ENCODE data around the gene CAMK4.
A peak's percentile ranks its signal among the peaks of the same experiment; 100 is the strongest.
"Not testable (repeated sequence)": the region's sequence is repeated elsewhere in the genome, so short reads cannot be mapped to it uniquely, and the experiment has no call there.

CAMK4 gene

DNA sequence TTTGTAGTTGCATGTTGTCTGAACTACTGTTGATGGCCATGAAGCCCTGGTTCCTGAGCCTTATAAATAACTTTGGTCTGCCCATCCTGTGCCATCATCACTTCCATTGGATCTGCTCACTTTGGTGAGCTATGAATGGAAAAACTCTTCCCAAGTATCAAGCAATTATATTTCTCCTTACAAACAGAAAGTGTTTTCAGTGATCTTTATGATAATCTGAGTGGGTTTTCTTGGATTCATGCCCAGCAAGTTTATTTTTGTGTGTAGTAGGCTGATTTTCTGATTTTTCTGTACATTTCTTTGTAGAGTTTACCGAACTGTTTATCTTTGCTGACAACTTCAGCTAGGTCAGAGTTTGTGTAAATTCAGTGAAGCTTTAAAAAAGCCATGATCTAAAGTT is 31.0 kb downstream of the CAMK4 start:
- H3K9me3 ChIP-seq (ENCODE audit: control insufficient read depth, insufficient read depth, low read depth, low read length): no peaks in the 10 kb centered on the region
- H3K36me3 ChIP-seq (ENCODE audit: control insufficient read depth in 2 of 2, insufficient read depth in 1 of 2, low read length in 2 of 2): no peaks in the 10 kb centered on the region
- ChIA-PET CTCF (interaction anchor here (0.7 kb wide), 1 partner anchor 124 kb away, joined by 3 read pairs; no protein-coding TSS in a partner anchor), POLR2A (interaction anchor here (1.2 kb wide), 1 partner anchor 9 kb away, joined by 3 read pairs; no protein-coding TSS in a partner anchor)
- H3K27ac ChIP-seq (ENCODE audit: extremely low read depth, low read depth, low read length): peak overlapping the region; percentile 27; the same call in 1 of the 2 replicates
- peaks cover 12% of the 10 kb centered on the region for H3K4me1 ChIP-seq (ENCODE audit: control insufficient read depth, insufficient read depth, low read length)
- no peak overlapping the region for H3K4me3 ChIP-seq (ENCODE audit: low read depth, low read length)
- TF ChIP-seq, protein P1, sequence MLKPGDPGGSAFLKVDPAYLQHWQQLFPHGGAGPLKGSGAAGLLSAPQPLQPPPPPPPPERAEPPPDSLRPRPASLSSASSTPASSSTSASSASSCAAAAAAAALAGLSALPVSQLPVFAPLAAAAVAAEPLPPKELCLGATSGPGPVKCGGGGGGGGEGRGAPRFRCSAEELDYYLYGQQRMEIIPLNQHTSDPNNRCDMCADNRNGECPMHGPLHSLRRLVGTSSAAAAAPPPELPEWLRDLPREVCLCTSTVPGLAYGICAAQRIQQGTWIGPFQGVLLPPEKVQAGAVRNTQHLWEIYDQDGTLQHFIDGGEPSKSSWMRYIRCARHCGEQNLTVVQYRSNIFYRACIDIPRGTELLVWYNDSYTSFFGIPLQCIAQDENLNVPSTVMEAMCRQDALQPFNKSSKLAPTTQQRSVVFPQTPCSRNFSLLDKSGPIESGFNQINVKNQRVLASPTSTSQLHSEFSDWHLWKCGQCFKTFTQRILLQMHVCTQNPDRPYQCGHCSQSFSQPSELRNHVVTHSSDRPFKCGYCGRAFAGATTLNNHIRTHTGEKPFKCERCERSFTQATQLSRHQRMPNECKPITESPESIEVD (tag by site-specific recombination; IDR thresholded peaks at IDR 0.05): peak; percentile 70
- TF ChIP-seq, protein P2, sequence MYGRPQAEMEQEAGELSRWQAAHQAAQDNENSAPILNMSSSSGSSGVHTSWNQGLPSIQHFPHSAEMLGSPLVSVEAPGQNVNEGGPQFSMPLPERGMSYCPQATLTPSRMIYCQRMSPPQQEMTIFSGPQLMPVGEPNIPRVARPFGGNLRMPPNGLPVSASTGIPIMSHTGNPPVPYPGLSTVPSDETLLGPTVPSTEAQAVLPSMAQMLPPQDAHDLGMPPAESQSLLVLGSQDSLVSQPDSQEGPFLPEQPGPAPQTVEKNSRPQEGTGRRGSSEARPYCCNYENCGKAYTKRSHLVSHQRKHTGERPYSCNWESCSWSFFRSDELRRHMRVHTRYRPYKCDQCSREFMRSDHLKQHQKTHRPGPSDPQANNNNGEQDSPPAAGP (tag by site-specific recombination; IDR thresholded peaks at IDR 0.05): no peak

DNA sequence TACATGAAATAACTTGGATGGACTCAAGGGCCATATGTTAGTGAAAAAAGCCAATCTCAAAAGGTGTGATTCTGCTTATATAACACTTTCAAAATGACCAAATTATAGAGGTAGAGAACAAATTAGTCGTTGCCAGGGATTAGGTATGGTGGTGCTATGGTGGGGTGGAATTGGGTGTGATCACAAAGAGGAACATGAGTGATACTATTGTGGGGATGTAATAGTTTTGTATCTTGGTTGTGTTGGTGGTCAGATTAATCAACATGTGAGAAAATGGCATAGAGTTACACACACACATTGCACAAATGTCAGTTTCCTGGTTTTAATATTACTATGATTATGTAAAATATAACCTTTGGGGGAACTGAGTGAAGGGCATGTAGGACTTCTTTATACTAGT is 31.9 kb downstream of the CAMK4 start:
- TF ChIP-seq SCRT2 (tag by site-specific recombination; IDR thresholded peaks at IDR 0.05) (no peak), EGR2 (tag by site-specific recombination; IDR thresholded peaks at IDR 0.05; ENCODE audit: low read depth) (no peak), ZEB2 (tag by site-specific recombination; IDR thresholded peaks at IDR 0.05) (no peak), TCF7L2 (IDR thresholded peaks at IDR 0.05; ENCODE audit: borderline replicate concordance, low read depth, low read length) (no peak), ZFP69B (tag by site-specific recombination; IDR thresholded peaks at IDR 0.05) (no peak), SP2 (tag by site-specific recombination; IDR thresholded peaks at IDR 0.05) (no peak), ZNF24 (tag by site-specific recombination; IDR thresholded peaks at IDR 0.05) (no peak), GFI1B (tag by site-specific recombination; IDR thresholded peaks at IDR 0.05) (no peak), ZNF707 (tag by site-specific recombination; IDR thresholded peaks at IDR 0.05) (no peak), ZNF530 (tag by site-specific recombination; IDR thresholded peaks at IDR 0.05; ENCODE audit: low read depth) (no peak), HOXD13 (CRISPR knock-in tag; IDR thresholded peaks at IDR 0.05; ENCODE audit: borderline replicate concordance) (no peak)
- TF ChIP-seq, protein P3, sequence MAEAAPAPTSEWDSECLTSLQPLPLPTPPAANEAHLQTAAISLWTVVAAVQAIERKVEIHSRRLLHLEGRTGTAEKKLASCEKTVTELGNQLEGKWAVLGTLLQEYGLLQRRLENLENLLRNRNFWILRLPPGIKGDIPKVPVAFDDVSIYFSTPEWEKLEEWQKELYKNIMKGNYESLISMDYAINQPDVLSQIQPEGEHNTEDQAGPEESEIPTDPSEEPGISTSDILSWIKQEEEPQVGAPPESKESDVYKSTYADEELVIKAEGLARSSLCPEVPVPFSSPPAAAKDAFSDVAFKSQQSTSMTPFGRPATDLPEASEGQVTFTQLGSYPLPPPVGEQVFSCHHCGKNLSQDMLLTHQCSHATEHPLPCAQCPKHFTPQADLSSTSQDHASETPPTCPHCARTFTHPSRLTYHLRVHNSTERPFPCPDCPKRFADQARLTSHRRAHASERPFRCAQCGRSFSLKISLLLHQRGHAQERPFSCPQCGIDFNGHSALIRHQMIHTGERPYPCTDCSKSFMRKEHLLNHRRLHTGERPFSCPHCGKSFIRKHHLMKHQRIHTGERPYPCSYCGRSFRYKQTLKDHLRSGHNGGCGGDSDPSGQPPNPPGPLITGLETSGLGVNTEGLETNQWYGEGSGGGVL (tag by site-specific recombination; IDR thresholded peaks at IDR 0.05): no peak
- CTCF ChIA-PET: interaction anchor here (0.6 kb wide), 1 partner anchor 20 kb away, joined by 4 read pairs; no protein-coding TSS in a partner anchor
- POLR2A ChIA-PET: no interaction called here
- Histone ChIP-seq H3K4me1 (ENCODE audit: control insufficient read depth, insufficient read depth, low read length) (peaks cover 12% of the 10 kb centered on the region), H3K4me3 (ENCODE audit: low read depth, low read length) (no peak overlapping the region), H3K27ac (ENCODE audit: extremely low read depth, low read depth, low read length) (no peak overlapping the region), H3K9me3 (ENCODE audit: control insufficient read depth, insufficient read depth, low read depth, low read length) (no peaks in the 10 kb centered on the region), H3K36me3 (ENCODE audit: control insufficient read depth in 2 of 2, insufficient read depth in 1 of 2, low read length in 2 of 2) (no peaks in the 10 kb centered on the region)

DNA sequence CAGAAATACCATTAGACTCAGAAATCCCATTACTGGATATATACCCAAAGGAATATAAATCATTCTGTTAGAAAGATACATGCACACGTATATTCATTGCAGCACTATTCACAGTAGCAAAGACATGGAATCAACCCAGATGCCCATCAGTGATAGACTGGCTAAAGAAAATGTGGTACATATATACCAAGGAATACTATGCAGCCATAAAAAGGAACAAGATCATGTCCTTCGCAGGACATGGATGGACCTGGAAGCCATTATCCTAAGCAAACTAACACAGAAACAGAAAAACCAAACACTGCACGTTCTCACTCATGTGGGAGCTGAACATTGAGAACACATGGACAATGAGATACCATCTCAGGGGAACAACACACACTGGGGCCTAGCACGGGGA is 33.4 kb downstream of the CAMK4 start:
- H3K4me3 ChIP-seq (ENCODE audit: low read depth, low read length); POLR2A ChIA-PET; H3K9me3 ChIP-seq (ENCODE audit: control insufficient read depth, insufficient read depth, low read depth, low read length); H3K36me3 ChIP-seq (ENCODE audit: control insufficient read depth in 2 of 2, insufficient read depth in 1 of 2, low read length in 2 of 2); CTCF ChIA-PET; H3K27ac ChIP-seq (ENCODE audit: extremely low read depth, low read depth, low read length): not testable (repeated sequence)
- peaks cover 12% of the 10 kb centered on the region for H3K4me1 ChIP-seq (ENCODE audit: control insufficient read depth, insufficient read depth, low read length)
- peak; percentile 85 for TF ChIP-seq ZNF146 (tag by site-specific recombination; IDR thresholded peaks at IDR 0.05)

DNA sequence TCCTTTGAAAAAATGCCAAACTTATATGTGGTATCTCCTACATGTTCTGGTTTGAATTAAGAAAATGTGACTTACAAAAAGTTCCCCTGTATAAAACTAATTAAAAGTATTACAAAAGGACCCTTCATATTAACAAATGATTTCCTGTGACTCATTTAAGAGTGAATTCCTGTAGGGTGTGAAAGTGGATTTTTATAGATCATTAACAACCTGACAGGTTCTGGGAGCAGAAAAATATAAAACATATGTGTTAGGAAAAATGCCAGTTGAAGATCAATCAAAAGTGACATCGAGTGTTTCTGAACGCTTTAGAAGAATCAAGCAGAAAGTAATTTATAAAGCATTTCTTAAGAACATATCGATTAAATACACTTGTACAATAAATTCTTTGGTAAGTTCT is 35.5 kb downstream of the CAMK4 start:
- H3K27ac ChIP-seq (ENCODE audit: extremely low read depth, low read depth, low read length): no peak overlapping the region
- CTCF ChIA-PET: no interaction called here
- H3K36me3 ChIP-seq (ENCODE audit: control insufficient read depth in 2 of 2, insufficient read depth in 1 of 2, low read length in 2 of 2): no peaks in the 10 kb centered on the region
- H3K9me3 ChIP-seq (ENCODE audit: control insufficient read depth, insufficient read depth, low read depth, low read length): no peaks in the 10 kb centered on the region
- no peak overlapping the region for H3K4me3 ChIP-seq (ENCODE audit: low read depth, low read length)
- peaks cover 7% of the 10 kb centered on the region for H3K4me1 ChIP-seq (ENCODE audit: control insufficient read depth, insufficient read depth, low read length)
- POLR2A ChIA-PET: no interaction called here
- TF ChIP-seq, protein P4, sequence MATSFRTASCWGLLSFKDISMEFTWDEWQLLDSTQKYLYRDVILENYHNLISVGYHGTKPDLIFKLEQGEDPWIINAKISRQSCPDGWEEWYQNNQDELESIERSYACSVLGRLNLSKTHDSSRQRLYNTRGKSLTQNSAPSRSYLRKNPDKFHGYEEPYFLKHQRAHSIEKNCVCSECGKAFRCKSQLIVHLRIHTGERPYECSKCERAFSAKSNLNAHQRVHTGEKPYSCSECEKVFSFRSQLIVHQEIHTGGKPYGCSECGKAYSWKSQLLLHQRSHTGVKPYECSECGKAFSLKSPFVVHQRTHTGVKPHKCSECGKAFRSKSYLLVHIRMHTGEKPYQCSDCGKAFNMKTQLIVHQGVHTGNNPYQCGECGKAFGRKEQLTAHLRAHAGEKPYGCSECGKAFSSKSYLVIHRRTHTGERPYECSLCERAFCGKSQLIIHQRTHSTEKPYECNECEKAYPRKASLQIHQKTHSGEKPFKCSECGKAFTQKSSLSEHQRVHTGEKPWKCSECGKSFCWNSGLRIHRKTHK (tag by site-specific recombination; IDR thresholded peaks at IDR 0.05): no peak
- TF ChIP-seq ZNF239 (tag by site-specific recombination; IDR thresholded peaks at IDR 0.05) (no peak), OVOL3 (tag by site-specific recombination; IDR thresholded peaks at IDR 0.05) (no peak)
- TF ChIP-seq, protein P5, sequence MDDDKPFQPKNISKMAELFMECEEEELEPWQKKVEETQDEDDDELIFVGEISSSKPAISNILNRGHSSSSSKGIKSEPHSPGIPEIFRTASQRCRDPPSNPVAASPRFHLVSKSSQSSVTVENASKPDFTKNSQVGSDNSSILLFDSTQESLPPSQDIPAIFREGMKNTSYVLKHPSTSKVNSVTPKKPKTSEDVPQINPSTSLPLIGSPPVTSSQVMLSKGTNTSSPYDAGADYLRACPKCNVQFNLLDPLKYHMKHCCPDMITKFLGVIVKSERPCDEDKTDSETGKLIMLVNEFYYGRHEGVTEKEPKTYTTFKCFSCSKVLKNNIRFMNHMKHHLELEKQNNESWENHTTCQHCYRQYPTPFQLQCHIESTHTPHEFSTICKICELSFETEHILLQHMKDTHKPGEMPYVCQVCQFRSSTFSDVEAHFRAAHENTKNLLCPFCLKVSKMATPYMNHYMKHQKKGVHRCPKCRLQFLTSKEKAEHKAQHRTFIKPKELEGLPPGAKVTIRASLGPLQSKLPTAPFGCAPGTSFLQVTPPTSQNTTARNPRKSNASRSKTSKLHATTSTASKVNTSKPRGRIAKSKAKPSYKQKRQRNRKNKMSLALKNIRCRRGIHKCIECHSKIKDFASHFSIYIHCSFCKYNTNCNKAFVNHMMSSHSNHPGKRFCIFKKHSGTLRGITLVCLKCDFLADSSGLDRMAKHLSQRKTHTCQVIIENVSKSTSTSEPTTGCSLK (tag by site-specific recombination; IDR thresholded peaks at IDR 0.05): no peak

Data from HEK293 (cell line).